ENCODE measurements around the gene ATG2B. TPM values are rescaled to one million over a fixed set of nuclear protein-coding genes. Genes with fewer than 3 reads are reported as not detected.

The ATG2B gene
- total RNA-seq, 2 experiments from 2014 or later = 12.1 to 13.4 TPM

DNA sequence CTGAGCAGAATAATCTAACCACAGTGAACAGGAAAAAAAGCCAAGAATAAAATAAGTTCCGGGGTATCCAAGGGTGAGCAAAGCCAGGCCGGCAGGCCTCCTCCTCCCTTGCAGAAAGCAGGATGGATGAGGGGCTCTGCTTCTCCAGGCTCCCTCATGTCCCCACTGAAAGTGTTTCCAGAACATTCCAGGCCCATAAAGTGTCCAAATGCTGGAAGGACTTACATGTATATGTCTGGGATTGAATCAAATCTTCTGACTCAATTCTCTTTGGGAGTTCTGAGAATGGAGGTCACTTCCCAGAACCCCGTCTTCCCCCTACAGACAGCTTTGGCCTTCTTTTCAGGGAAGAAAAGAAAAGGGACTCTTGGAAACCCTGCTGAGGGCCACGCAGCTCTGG is 132.1 kb downstream of the ATG2B start:
- H3K27me3 Mint-ChIP-seq (ENCODE audit: low read depth) = no peaks in the 10 kb centered on the region
- H3K4me1 Mint-ChIP-seq (ENCODE audit: low read depth) = no peaks in the 10 kb centered on the region
- no peaks in the 10 kb centered on the region for H3K9me3 Mint-ChIP-seq (ENCODE audit: insufficient read depth)
- no peak overlapping the region for H3K27ac Mint-ChIP-seq
- ATAC-seq (no peak), DNase-seq (no peak)
- CTCF ChIA-PET = no interaction called here
- H3K4me3 Mint-ChIP-seq = no peak overlapping the region
- POLR2A ChIA-PET = no interaction called here
- no peaks in the 10 kb centered on the region for H3K36me3 Mint-ChIP-seq (ENCODE audit: low read depth)

DNA sequence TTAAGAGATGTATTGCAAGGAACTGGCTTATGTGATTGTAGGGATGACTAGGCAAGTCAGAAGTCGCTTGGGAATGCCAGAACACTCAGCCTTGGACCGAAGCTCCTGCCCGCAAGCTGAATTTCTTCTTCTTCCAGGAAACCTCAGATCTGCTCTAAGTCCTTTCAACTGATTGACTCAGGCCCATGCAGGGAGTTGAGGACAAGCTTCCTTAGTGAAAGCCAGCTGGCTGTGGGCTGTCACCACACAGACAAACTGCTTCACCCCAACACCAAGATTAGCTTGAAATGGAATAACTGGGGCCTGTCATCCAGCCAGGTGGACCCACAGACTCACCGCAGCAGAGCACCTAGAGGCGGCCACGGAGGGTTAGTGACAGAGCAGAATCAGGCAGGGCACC is 133.8 kb downstream of the ATG2B start:
- H3K4me1 Mint-ChIP-seq (ENCODE audit: low read depth) = no peaks in the 10 kb centered on the region
- no peak overlapping the region for H3K4me3 Mint-ChIP-seq
- DNase-seq (no peak), ATAC-seq (no peak)
- H3K27ac Mint-ChIP-seq = no peak overlapping the region
- H3K27me3 Mint-ChIP-seq (ENCODE audit: low read depth) = no peaks in the 10 kb centered on the region
- ChIA-PET CTCF (no interaction called here), POLR2A (no interaction called here)
- no peaks in the 10 kb centered on the region for H3K36me3 Mint-ChIP-seq (ENCODE audit: low read depth)
- no peaks in the 10 kb centered on the region for H3K9me3 Mint-ChIP-seq (ENCODE audit: insufficient read depth)

Other genes starting within 250 kb of the ATG2B start
- not detected for gene BDKRB2, start 158.5 kb downstream of the ATG2B start, total RNA-seq
- not detected for gene BDKRB1, start 107.1 kb downstream of the ATG2B start, total RNA-seq
- gene GSKIP, start 185 bp upstream of the ATG2B start, total RNA-seq = 10 to 100 TPM; 20.0 to 20.3 TPM
- gene AK7, start 28.8 kb upstream of the ATG2B start, total RNA-seq = under 1 TPM; 0.42 to 0.65 TPM
- gene PAPOLA, start 139.0 kb upstream of the ATG2B start, total RNA-seq = 100 to 1,000 TPM; 163 to 166 TPM